H9 (cell line): Measurements from ENCODE around the gene GNAI2. TPM values are rescaled to one million over a fixed set of nuclear protein-coding genes. Genes with fewer than 3 reads are reported as not detected.

Experiments used
- DNase-seq: peaks from one replicate; pipeline ENCODE4 v3.0.0-alpha.2; 2017
- H2AFZ ChIP-seq: one replicate; pipeline ENCODE4 v1.6.1; 2013; ENCODE audit warnings: mild to moderate bottlenecking, low read length, control low read depth, moderate library complexity
- H2AK5ac ChIP-seq: 2 replicates; pipeline ENCODE4 v1.6.1; 2013; ENCODE audit warnings: low read length, control low read depth, mixed read lengths; ENCODE audit not compliant: insufficient read length
- H2BK120ac ChIP-seq: one replicate; pipeline ENCODE4 v1.6.1; 2013; ENCODE audit warnings: low read depth, mild to moderate bottlenecking, low read length, control low read depth, inconsistent platforms; ENCODE audit not compliant: poor library complexity, severe bottlenecking
- H2BK12ac ChIP-seq: 2 replicates; pipeline ENCODE4 v1.6.1; 2013; ENCODE audit warnings: low read length, control low read depth, mixed read lengths, low read depth; ENCODE audit not compliant: insufficient read length
- H2BK15ac ChIP-seq: 2 replicates; pipeline ENCODE4 v1.6.1; 2013; ENCODE audit warnings: low read depth, low read length, control low read depth
- H2BK20ac ChIP-seq: one replicate; pipeline ENCODE4 v1.6.1; 2013; ENCODE audit warnings: low read depth, mild to moderate bottlenecking, low read length, control low read depth, inconsistent platforms; ENCODE audit not compliant: poor library complexity, severe bottlenecking
- H2BK5ac ChIP-seq: 2 replicates; pipeline ENCODE4 v1.6.1; 2013; ENCODE audit warnings: low read length, control low read depth, mixed read lengths; ENCODE audit not compliant: insufficient read length
- H3K14ac ChIP-seq: 2 replicates; pipeline ENCODE4 v1.6.1; 2013; ENCODE audit warnings: low read length, control low read depth; ENCODE audit not compliant: insufficient read depth
- H3K18ac ChIP-seq: 2 replicates; pipeline ENCODE4 v1.6.1; 2013; ENCODE audit warnings: low read depth, mild to moderate bottlenecking, mixed read lengths, low read length, control low read depth; ENCODE audit not compliant: insufficient read length
- H3K23ac ChIP-seq: 2 replicates; pipeline ENCODE4 v1.6.1; 2013; ENCODE audit warnings: low read length, control low read depth, mixed read lengths, low read depth; ENCODE audit not compliant: insufficient read length
- H3K23me2 ChIP-seq: 2 replicates; pipeline ENCODE4 v1.6.1; 2013; ENCODE audit warnings: low read depth, mild to moderate bottlenecking, mixed read lengths, low read length, control low read depth; ENCODE audit not compliant: insufficient read length, poor library complexity, severe bottlenecking
- H3K27ac ChIP-seq: 2 replicates; pipeline ENCODE4 v1.5.1; 2013; ENCODE audit warnings: low read length, control low read depth, mixed read lengths, low read depth; ENCODE audit not compliant: insufficient read length
- H3K27me3 ChIP-seq: 2 replicates; pipeline ENCODE4 v1.6.1; 2013; ENCODE audit warnings: low read length, control low read depth, inconsistent platforms; ENCODE audit not compliant: insufficient read depth
- H3K4ac ChIP-seq: 2 replicates; pipeline ENCODE4 v1.6.1; 2013; ENCODE audit warnings: low read depth, mild to moderate bottlenecking, control low read depth, inconsistent platforms, low read length, moderate library complexity
- H3K4me1 ChIP-seq: 2 replicates; pipeline ENCODE4 v1.6.1; 2013; ENCODE audit warnings: low read length, control low read depth, inconsistent platforms; ENCODE audit not compliant: insufficient read depth
- H3K4me2 ChIP-seq: 2 replicates; pipeline ENCODE4 v1.6.1; 2013; ENCODE audit warnings: low read length, control low read depth, mixed read lengths; ENCODE audit not compliant: insufficient read length, insufficient read depth
- H3K56ac ChIP-seq: 2 replicates; pipeline ENCODE4 v1.6.1; 2013; ENCODE audit warnings: low read depth, mild to moderate bottlenecking, mixed read lengths, low read length, control low read depth; ENCODE audit not compliant: insufficient read length
- H3K79me1 ChIP-seq: 2 replicates; pipeline ENCODE4 v1.6.1; 2013; ENCODE audit warnings: low read depth, mild to moderate bottlenecking, moderate library complexity, low read length, control low read depth, inconsistent platforms; ENCODE audit not compliant: insufficient read depth, poor library complexity, severe bottlenecking
- H3K79me2 ChIP-seq: 2 replicates; pipeline ENCODE4 v1.6.1; 2013; ENCODE audit warnings: low read length, control low read depth, inconsistent platforms; ENCODE audit not compliant: insufficient read depth
- H3K9ac ChIP-seq: 2 replicates; pipeline ENCODE4 v1.6.1; 2013; ENCODE audit warnings: low read length, control low read depth, mixed read lengths; ENCODE audit not compliant: insufficient read length; ENCODE audit errors: extremely low read depth
- H3K9me3 ChIP-seq: one replicate; pipeline ENCODE4 v1.6.1; 2013; ENCODE audit warnings: low read depth, low read length, inconsistent platforms; ENCODE audit not compliant: control insufficient read depth
- H3T11ph ChIP-seq: one replicate; pipeline ENCODE4 v1.6.1; 2013; ENCODE audit warnings: mild to moderate bottlenecking, low read length, control low read depth, inconsistent platforms
- H4K20me1 ChIP-seq: one replicate; pipeline ENCODE4 v1.6.1; 2013; ENCODE audit not compliant: control insufficient read depth, insufficient read length, insufficient read depth
- H4K5ac ChIP-seq: 2 replicates; pipeline ENCODE4 v1.6.1; 2013; ENCODE audit warnings: low read depth, mild to moderate bottlenecking, mixed read lengths, low read length, control low read depth; ENCODE audit not compliant: insufficient read length
- H4K8ac ChIP-seq: replicated peaks from 2 replicates; pipeline ENCODE4 v1.6.1; 2013; ENCODE audit warnings: low read length, control low read depth, mixed read lengths, low read depth; ENCODE audit not compliant: insufficient read length
- H4K91ac ChIP-seq: 2 replicates; pipeline ENCODE4 v1.6.1; 2013; ENCODE audit warnings: low read depth, mild to moderate bottlenecking, moderate library complexity, mixed read lengths, low read length, control low read depth; ENCODE audit not compliant: insufficient read length
- H3K27ac Mint-ChIP-seq, 3 experiments: 2 replicates in 2 of 3; 3 replicates in 1 of 3; pipeline ENCODE4 v1.8.0; 2020 to 2021; ENCODE audit warnings: mixed read lengths in 3 of 3, mild to moderate bottlenecking in 1 of 3, moderate library complexity in 1 of 3
- H3K27me3 Mint-ChIP-seq: 2 replicates; pipeline ENCODE4 v1.8.0; 2021; ENCODE audit warnings: low read depth, mild to moderate bottlenecking, moderate library complexity, mixed read lengths
- H3K36me3 Mint-ChIP-seq, 3 experiments: 2 replicates in 2 of 3; 3 replicates in 1 of 3; pipeline ENCODE4 v1.8.0; 2020 to 2021; ENCODE audit warnings: low read depth in 3 of 3, mixed read lengths in 3 of 3; ENCODE audit not compliant: insufficient read depth in 1 of 3
- H3K4me1 Mint-ChIP-seq, 2 experiments: 2 replicates each; pipeline ENCODE4 v1.8.0; 2020; ENCODE audit warnings: mixed read lengths in 2 of 2
- H3K4me3 Mint-ChIP-seq, 2 experiments: 2 replicates in 1 of 2; 3 replicates in 1 of 2; pipeline ENCODE4 v1.8.0; 2020 to 2021; ENCODE audit warnings: mild to moderate bottlenecking in 2 of 2, mixed read lengths in 2 of 2, moderate library complexity in 1 of 2
- H3K9me3 Mint-ChIP-seq, 2 experiments: 2 replicates in 1 of 2; 3 replicates in 1 of 2; pipeline ENCODE4 v1.8.0; 2020; ENCODE audit warnings: mild to moderate bottlenecking in 2 of 2, mixed read lengths in 2 of 2, moderate library complexity in 1 of 2
- CTCF ChIP-seq: fragments of 200-600 bp; sonication (generic); conservative IDR thresholded peaks from 3 replicates; pipeline ENCODE4 v1.8.0; 2021; ENCODE audit warnings: antibody characterized with exemption, mild to moderate bottlenecking
- WGBS: extraction: QIAGEN DNeasy Blood & Tissue Kit; methylation state at CpG from one replicate; pipeline ENCODE4 v1.1.7; 2013; ENCODE audit warnings: missing lambda C conversion rate, low lambda C conversion rate, mixed read lengths; ENCODE audit not compliant: insufficient read length; ENCODE audit errors: extremely low coverage; 5-methylcytosine and 5-hydroxymethylcytosine counted together
- total RNA-seq: library from RNA; stranded (reverse); gene quantifications from 2 replicates; pipeline ENCODE4 v1.2.1, GENCODE V29; 2021

GNAI2 gene
- total RNA-seq, 1 experiment from 2014 or later, result 218 TPM

GRCh38 chr3:50204804-50205412, 31.1 kb upstream of the GNAI2 start, which contains the start of gene SLC38A3:
Gene SLC38A3, plus strand, starts transcription at chr3:50205271. Its CDS starts 8,929 bp downstream, at chr3:50214200.
- Histone ChIP-seq H4K5ac (no peak within 1 kb of the TSS), H3K9ac (no peak within 1 kb of the TSS), H3K14ac (no peak within 1 kb of the TSS), H3K4me1 (no peaks in the 10 kb centered on the region), H4K91ac (no peak within 1 kb of the TSS), H4K8ac (no peak within 1 kb of the TSS), H3K4ac (no peak within 1 kb of the TSS), H4K20me1 (no peaks in the 10 kb centered on the region), H2BK5ac (no peak within 1 kb of the TSS), H3K23ac (no peak within 1 kb of the TSS), H3K79me2 (no peaks in the 10 kb centered on the region), H2BK15ac (no peak within 1 kb of the TSS), H3K27me3 (peaks cover 7% of the 10 kb centered on the region; the same call in 1 of the 2 replicates), H3K27ac (no peak within 1 kb of the TSS), H3T11ph (no peak within 1 kb of the TSS), H3K4me2 (peak within 1 kb of the TSS; percentile 54), H2BK12ac (no peak within 1 kb of the TSS), H2BK20ac (no peak within 1 kb of the TSS), H2BK120ac (no peak within 1 kb of the TSS), H3K18ac (no peak within 1 kb of the TSS), H3K9me3 (no peaks in the 10 kb centered on the region), H3K79me1 (no peaks in the 10 kb centered on the region), H3K56ac (no peak within 1 kb of the TSS), H3K23me2 (peaks cover 7% of the 10 kb centered on the region), H2AK5ac (no peak within 1 kb of the TSS), H2AFZ (no peak within 1 kb of the TSS)
- DNase-seq, result peak; percentile 78
- peaks cover 64% of the 10 kb centered on the region for H3K27me3 Mint-ChIP-seq
- H3K27ac Mint-ChIP-seq, result no peak within 1 kb of the TSS
- no CpG with 5 or more reads among the region's 41 CpGs for WGBS
- peak within 1 kb of the TSS; percentile 57 to 74 for H3K4me3 Mint-ChIP-seq
- no peaks in the 10 kb centered on the region; a peak in 1 of 5 replicates for H3K9me3 Mint-ChIP-seq
- TF ChIP-seq CTCF, result no peak
- H3K36me3 Mint-ChIP-seq, result no peaks in the 10 kb centered on the region
- peaks cover 26 to 31% of the 10 kb centered on the region in 2 experiments for H3K4me1 Mint-ChIP-seq
